ENCODE results near the gene NDST4.

DNA sequence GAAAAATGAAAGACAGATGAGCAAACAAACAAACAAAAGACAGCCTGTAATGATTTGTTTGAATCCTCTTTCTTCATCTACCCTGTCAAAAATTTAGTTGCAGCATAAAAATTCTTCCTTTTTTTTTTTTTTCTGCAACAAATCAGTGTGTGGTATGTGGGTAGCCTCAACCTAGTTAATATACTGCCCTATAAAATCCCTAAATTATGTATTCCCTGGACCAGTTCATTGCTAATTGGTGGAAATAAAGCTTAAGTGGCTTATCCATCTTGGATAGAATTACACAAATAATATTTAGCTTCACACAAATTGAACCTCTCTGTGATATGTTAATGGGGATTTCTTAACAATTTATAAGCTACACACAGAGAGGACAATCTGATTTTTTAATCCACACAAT is 208.4 kb downstream of the NDST4 start:
- TF ChIP-seq POLR2A (IDR thresholded peaks at IDR 0.05) = no peak
- TF ChIP-seq, protein P1, sequence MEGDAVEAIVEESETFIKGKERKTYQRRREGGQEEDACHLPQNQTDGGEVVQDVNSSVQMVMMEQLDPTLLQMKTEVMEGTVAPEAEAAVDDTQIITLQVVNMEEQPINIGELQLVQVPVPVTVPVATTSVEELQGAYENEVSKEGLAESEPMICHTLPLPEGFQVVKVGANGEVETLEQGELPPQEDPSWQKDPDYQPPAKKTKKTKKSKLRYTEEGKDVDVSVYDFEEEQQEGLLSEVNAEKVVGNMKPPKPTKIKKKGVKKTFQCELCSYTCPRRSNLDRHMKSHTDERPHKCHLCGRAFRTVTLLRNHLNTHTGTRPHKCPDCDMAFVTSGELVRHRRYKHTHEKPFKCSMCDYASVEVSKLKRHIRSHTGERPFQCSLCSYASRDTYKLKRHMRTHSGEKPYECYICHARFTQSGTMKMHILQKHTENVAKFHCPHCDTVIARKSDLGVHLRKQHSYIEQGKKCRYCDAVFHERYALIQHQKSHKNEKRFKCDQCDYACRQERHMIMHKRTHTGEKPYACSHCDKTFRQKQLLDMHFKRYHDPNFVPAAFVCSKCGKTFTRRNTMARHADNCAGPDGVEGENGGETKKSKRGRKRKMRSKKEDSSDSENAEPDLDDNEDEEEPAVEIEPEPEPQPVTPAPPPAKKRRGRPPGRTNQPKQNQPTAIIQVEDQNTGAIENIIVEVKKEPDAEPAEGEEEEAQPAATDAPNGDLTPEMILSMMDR (IDR thresholded peaks at IDR 0.05 in 8 of 11, conservative IDR thresholded peaks at IDR 0.05 in 3 of 11) = no peak

Measured in spleen (tissue), 7 donors.